ENCODE results near the gene ARID4B. TPM values are rescaled to one million over a fixed set of nuclear protein-coding genes. Genes with fewer than 3 reads are reported as not detected.

The ARID4B gene
- total RNA-seq, 4 donors from 2014 or later = 29.0 to 54.5 (median 37.4) TPM

DNA sequence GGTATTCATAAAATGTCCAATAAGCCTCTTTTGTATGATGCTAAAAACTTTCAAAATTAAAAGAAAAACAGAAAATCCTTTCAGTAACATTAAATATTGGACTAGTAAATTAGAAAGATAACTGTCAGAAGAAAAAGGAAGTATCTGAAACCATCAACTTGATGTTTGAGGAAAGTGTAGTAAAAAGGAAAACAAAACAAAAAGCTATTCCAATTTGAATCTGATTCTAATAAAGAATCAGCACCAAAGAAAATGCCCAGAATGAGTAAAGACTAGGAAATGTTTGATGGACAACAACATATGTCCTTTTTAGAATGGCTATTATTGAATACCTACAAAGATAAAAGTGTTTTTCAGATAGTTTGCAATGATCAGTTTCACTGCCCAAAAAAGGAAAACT, 87.0 kb downstream of the ARID4B start:
- no peak for TF ChIP-seq CTCF (IDR thresholded peaks at IDR 0.05)
- ATAC-seq (ENCODE audit: low FRiP score) = no peak

GRCh38 chr1:235239851-235240250, 88.1 kb downstream of the ARID4B start:
- TF ChIP-seq CTCF (IDR thresholded peaks at IDR 0.05) = no peak
- DNase-seq (ENCODE audit: low spot score) (no peak), ATAC-seq (ENCODE audit: low FRiP score) (no peak)

More for the DNA sequence above, 87.0 kb downstream of the ARID4B start:
- no peak for DNase-seq (ENCODE audit: low spot score)

DNA sequence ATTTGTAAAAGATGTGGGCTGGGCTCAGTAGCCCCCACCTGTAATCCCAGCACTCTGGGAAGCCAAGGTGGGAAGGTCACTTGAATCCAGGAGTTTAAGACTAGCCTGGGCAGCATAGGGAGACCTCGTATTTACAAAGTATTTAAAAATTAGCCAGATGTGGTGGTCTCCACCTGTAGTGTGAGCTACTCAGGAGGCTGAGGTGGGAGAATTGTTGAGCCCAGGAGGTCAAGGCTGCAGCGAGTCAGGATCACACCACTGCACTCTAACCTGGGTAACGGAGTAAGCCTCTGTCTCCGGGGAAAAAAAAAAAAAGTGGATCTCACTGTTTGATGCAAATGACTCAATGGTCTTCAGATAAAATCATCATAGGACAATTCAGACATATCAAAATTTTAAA, 89.4 kb downstream of the ARID4B start:
- no peak for TF ChIP-seq CTCF (IDR thresholded peaks at IDR 0.05)
- DNase-seq (ENCODE audit: low spot score) (no peak), ATAC-seq (ENCODE audit: low FRiP score) (no peak)

DNA sequence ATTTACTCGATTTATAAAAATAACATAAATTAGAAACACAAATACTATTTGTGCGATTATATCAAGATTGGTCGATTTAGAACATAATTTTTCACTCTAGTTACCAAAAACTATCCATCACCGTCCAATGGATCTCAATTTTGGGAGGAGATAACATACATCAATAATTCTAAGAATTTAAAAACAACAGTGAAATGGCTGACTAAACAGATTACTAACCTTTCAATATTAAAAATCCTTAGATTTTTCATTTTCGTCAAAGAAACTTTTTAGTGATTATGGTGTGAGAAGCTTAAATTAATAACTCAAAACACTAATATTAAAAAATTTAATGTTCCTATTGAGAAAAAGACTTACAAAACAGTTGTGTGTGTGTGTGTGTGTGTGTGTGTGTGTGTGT, 91.9 kb downstream of the ARID4B start:
- DNase-seq (ENCODE audit: low spot score) (no peak), ATAC-seq (ENCODE audit: low FRiP score) (no peak)
- no peak for TF ChIP-seq CTCF (IDR thresholded peaks at IDR 0.05)

DNA sequence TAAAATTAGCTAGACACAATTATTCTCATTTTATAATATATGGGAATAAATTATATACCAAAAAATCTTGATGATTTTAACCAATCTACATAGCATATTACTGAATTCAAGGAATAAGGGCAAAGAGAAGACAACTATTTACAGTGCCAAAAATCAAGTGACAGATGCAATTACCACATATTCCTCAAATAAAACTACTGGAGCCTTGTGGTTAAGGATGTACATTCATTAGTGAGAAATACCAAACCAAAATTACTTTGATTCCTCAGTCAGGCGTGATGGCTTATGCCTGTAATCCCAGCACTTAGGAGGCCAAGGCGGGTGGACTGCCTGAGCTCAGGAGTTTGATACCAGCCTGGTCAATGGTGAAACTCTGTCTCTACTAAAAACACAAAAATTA, 98.1 kb downstream of the ARID4B start:
- no peak for DNase-seq (ENCODE audit: low spot score)
- no peak for TF ChIP-seq CTCF (IDR thresholded peaks at IDR 0.05)
- no peak for ATAC-seq (ENCODE audit: low FRiP score)

DNA sequence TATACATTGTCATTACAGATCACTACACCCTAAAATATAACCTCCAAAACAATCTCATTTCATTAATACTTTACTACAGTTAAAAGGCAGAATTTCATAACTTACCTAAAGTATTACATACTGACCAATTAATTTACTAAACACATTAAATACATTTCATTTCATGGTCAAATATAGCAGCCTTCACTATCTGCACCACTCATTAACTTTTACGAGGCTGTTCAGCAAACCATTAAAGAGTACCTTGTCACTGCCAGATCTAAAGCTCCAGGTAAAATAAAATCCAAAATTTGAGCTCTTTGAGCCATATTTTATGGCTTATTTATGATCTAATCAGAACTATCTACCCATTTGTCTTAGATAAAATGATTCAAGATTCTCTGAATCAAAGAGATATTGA, 100.6 kb downstream of the ARID4B start:
- no peak for ATAC-seq (ENCODE audit: low FRiP score)
- no peak for TF ChIP-seq CTCF (IDR thresholded peaks at IDR 0.05)
- DNase-seq (ENCODE audit: low spot score) = no peak

- no peak for TF ChIP-seq CTCF (IDR thresholded peaks at IDR 0.05)
- DNase-seq (ENCODE audit: low spot score) (no peak), ATAC-seq (ENCODE audit: low FRiP score) (no peak)
These were observed 101.0 kb downstream of the ARID4B start for GRCh38 chr1:235226933-235227332.
